ENCODE measurements around the gene MEF2A.

DNA sequence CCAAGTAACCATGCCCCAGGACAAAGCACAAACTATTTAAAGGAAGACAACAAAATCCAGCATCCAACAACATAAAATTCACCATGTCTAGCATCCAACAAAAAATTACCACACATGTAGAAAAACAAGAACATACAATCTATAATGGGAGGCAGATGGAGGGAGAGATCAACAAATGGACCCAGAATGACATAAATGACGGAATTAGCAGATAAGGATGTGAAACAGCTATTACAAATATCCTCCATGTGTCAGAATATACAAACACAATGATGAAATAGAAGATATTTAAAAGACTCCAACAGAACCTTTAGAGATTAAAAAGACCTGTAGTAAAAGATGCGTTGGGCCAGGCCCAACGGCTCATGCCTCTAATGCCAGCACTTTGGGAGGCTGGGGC is 156.6 kb downstream of the MEF2A start:
- TF ChIP-seq POLR2AphosphoS5 (IDR thresholded peaks at IDR 0.05; ENCODE audit: low read depth, low read length) (no peak), TAF1 (IDR thresholded peaks at IDR 0.05; ENCODE audit: borderline replicate concordance, insufficient read depth, low read length) (no peak), SIN3A (IDR thresholded peaks at IDR 0.05; ENCODE audit: borderline replicate concordance, insufficient read depth, low read length) (no peak), FOXP2 (optimal IDR thresholded peaks at IDR 0.05; ENCODE audit: borderline replicate concordance, extremely low read depth, extremely low read length, insufficient read depth) (no peak)
- TF ChIP-seq, protein P1, sequence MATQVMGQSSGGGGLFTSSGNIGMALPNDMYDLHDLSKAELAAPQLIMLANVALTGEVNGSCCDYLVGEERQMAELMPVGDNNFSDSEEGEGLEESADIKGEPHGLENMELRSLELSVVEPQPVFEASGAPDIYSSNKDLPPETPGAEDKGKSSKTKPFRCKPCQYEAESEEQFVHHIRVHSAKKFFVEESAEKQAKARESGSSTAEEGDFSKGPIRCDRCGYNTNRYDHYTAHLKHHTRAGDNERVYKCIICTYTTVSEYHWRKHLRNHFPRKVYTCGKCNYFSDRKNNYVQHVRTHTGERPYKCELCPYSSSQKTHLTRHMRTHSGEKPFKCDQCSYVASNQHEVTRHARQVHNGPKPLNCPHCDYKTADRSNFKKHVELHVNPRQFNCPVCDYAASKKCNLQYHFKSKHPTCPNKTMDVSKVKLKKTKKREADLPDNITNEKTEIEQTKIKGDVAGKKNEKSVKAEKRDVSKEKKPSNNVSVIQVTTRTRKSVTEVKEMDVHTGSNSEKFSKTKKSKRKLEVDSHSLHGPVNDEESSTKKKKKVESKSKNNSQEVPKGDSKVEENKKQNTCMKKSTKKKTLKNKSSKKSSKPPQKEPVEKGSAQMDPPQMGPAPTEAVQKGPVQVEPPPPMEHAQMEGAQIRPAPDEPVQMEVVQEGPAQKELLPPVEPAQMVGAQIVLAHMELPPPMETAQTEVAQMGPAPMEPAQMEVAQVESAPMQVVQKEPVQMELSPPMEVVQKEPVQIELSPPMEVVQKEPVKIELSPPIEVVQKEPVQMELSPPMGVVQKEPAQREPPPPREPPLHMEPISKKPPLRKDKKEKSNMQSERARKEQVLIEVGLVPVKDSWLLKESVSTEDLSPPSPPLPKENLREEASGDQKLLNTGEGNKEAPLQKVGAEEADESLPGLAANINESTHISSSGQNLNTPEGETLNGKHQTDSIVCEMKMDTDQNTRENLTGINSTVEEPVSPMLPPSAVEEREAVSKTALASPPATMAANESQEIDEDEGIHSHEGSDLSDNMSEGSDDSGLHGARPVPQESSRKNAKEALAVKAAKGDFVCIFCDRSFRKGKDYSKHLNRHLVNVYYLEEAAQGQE (IDR thresholded peaks at IDR 0.05; ENCODE audit: insufficient read depth in 1 of 2, low read depth in 2 of 2, low read length in 2 of 2), result no peak
